GM12878 (cell line): ENCODE results near the gene PITPNM3. TPM values are rescaled to one million over a fixed set of nuclear protein-coding genes. Genes with fewer than 3 reads are reported as not detected.

ENCODE experiments used
- ATAC-seq: fragments of 200-7000 bp; cut with Tn5 transposase; 3 replicates; pipeline ENCODE4 v1.9.1; 2020; ENCODE audit warnings: mild to moderate bottlenecking, moderate library complexity
- BruUV-seq: library from RNA; stranded (reverse); fragments of 400-500 nt; replicated peaks from 2 replicates; lab custom pipeline; 2021; lab: Mats Ljungman, UMichigan
- CTCF ChIA-PET: fragments of 300-600 bp; sonication (Branson Sonifier 250); formaldehyde crosslinking; extraction: SDS; loops from one replicate; lab custom pipeline; 2021; ENCODE audit warnings: inconsistent platforms; lab: Yijun Ruan, JAX
- POLR2A ChIA-PET: fragments of 350-600 bp; formaldehyde crosslinking; extraction: SDS; loops from one replicate; lab custom pipeline; 2021; ENCODE audit warnings: inconsistent platforms; lab: Charles Lee
- RAD21 ChIA-PET: fragments of 300-600 bp; sonication (Branson Sonifier 250); formaldehyde crosslinking; loops from one replicate; lab custom pipeline; 2023; ENCODE audit warnings: antibody characterized with exemption; ENCODE audit not compliant: unreplicated experiment; lab: Charles Lee
- SMC1A ChIA-PET: fragments of 300-600 bp; sonication (Branson Sonifier 250); formaldehyde crosslinking; loops from one replicate; lab custom pipeline; 2023; ENCODE audit not compliant: unreplicated experiment, uncharacterized antibody; lab: Charles Lee
- DNase-seq: peaks from one replicate; pipeline ENCODE4 v3.0.0-alpha.2; 2011; ENCODE audit warnings: low read depth, low spot score
- FAIRE-seq: peaks from 3 replicates; lab custom pipeline; 2011; peaks lifted over from hg19 to GRCh38; lab: Jason Lieb, UNC
- H2AFZ ChIP-seq: 2 replicates; pipeline ENCODE4 v1.6.0; 2011; ENCODE audit warnings: low read depth, low read length, control low read depth; ENCODE audit not compliant: control insufficient read depth
- H3K27ac ChIP-seq: 2 replicates; pipeline ENCODE4 v1.5.1; 2011; ENCODE audit warnings: control low read depth; ENCODE audit not compliant: control insufficient read depth, insufficient read depth
- H3K27me3 ChIP-seq, 2 experiments: replicated peaks in 1 of 2; 2 replicates each; pipeline versions ENCODE4 v1.6.0 to v1.6.1; 2011; ENCODE audit warnings: low read length in 1 of 2; ENCODE audit not compliant: control insufficient read depth in 2 of 2, insufficient read depth in 2 of 2
- H3K36me3 ChIP-seq, 2 experiments: 2 replicates each; pipeline ENCODE4 v1.5.1; 2011; ENCODE audit warnings: low read length in 1 of 2; ENCODE audit not compliant: control insufficient read depth in 2 of 2, insufficient read depth in 2 of 2
- H3K4me1 ChIP-seq: 2 replicates; pipeline ENCODE4 v1.6.1; 2011; ENCODE audit warnings: mild to moderate bottlenecking, low read length, moderate library complexity, mixed read lengths; ENCODE audit not compliant: control insufficient read depth, insufficient read depth
- H3K4me2 ChIP-seq: 2 replicates; pipeline ENCODE4 v1.6.0; 2011; ENCODE audit warnings: control low read depth; ENCODE audit not compliant: control insufficient read depth, insufficient read depth
- H3K4me3 ChIP-seq: fragments of 200-600 bp; sonication (generic); 2 replicates; pipeline ENCODE4 v1.5.1; 2016
- H3K79me2 ChIP-seq: 2 replicates; pipeline ENCODE4 v1.6.0; 2011; ENCODE audit warnings: low read length; ENCODE audit not compliant: control insufficient read depth, insufficient read depth
- H3K9ac ChIP-seq: 2 replicates; pipeline ENCODE4 v1.8.0; 2011; ENCODE audit warnings: low read length, control low read depth, mixed read lengths; ENCODE audit not compliant: control insufficient read depth, insufficient read depth
- H3K9me3 ChIP-seq: replicated peaks from 3 replicates; pipeline ENCODE4 v1.5.1; 2011; ENCODE audit warnings: mild to moderate bottlenecking, low read length; ENCODE audit not compliant: control insufficient read depth, insufficient read depth
- H4K20me1 ChIP-seq: 2 replicates; pipeline ENCODE4 v1.6.0; 2011; ENCODE audit not compliant: control insufficient read depth, insufficient read depth
- BCLAF1 ChIP-seq: fragments of 450-650 bp; IDR thresholded peaks from 2 replicates; pipeline ENCODE4 v1.6.1; 2017; ENCODE audit warnings: antibody characterized with exemption, mild to moderate bottlenecking, moderate library complexity
- DPF2 ChIP-seq: fragments of 450-650 bp; IDR thresholded peaks from 2 replicates; pipeline ENCODE4 v1.6.1; 2017; ENCODE audit warnings: mild to moderate bottlenecking
- E2F4 ChIP-seq: IDR thresholded peaks from 2 replicates; pipeline ENCODE4 v1.6.1; 2012; ENCODE audit warnings: low read depth, low read length, improper control_type of control experiment
- IRF3 ChIP-seq: fragments of 450-650 bp; IDR thresholded peaks from 2 replicates; pipeline ENCODE4 v1.6.1; 2014; ENCODE audit warnings: mild to moderate bottlenecking
- PAX8 ChIP-seq: fragments of 450-650 bp; IDR thresholded peaks from 2 replicates; pipeline ENCODE4 v1.6.1; 2017; ENCODE audit warnings: mild to moderate bottlenecking, moderate library complexity
- RBBP5 ChIP-seq: fragments of 200-600 bp; sonication (generic); conservative IDR thresholded peaks from 2 replicates; pipeline ENCODE4 v1.6.1; 2016
- RUNX3 ChIP-seq: IDR thresholded peaks from 2 replicates; pipeline ENCODE4 v1.6.1; 2012; ENCODE audit warnings: low read length, inconsistent platforms
- SMAD1 ChIP-seq: fragments of 450-650 bp; IDR thresholded peaks from 2 replicates; pipeline ENCODE4 v1.6.1; 2018; ENCODE audit warnings: mild to moderate bottlenecking, low read depth; ENCODE audit not compliant: partially characterized antibody
- ZBED1 ChIP-seq: IDR thresholded peaks from 2 replicates; pipeline ENCODE4 v1.6.1; 2016; ENCODE audit warnings: borderline replicate concordance
- WGBS: methylation state at CpG from one replicate; pipeline ENCODE4 v1.1.6; 2016; ENCODE audit warnings: low lambda C conversion rate; ENCODE audit not compliant: insufficient replicate concordance, insufficient coverage; ENCODE audit errors: missing lambda C conversion rate; 5-methylcytosine and 5-hydroxymethylcytosine counted together
- in situ Hi-C: fragments of 300-500 bp; cut with MboI; formaldehyde crosslinking; loops from 9 replicates; pipeline ENCODE4 v1.14.3; 2018; ENCODE audit warnings: mixed read lengths
- intact Hi-C: fragments of 100-400 bp; cut with micrococcal nuclease; formaldehyde crosslinking; loops from one replicate; pipeline ENCODE4 v1.14.2; 2022; ENCODE audit not compliant: unreplicated experiment
- polyA plus RNA-seq, 11 experiments: library from polyadenylated mRNA; depleted of rRNA in 4 of 11; unstranded in 6 of 11; stranded (reverse) in 5 of 11; fragments of >200 nt; fragmentation: Nextera tagmentation in 4 of 11; fragmentation: Illumina TruSeq in 1 of 11; extraction: Ambion mirVana in 4 of 11; extraction: Trizol in 1 of 11; gene quantifications; 1 replicate in 1 of 11; 2 replicates in 10 of 11; pipeline versions ENCODE4 v1.2.1 to v1.2.3, GENCODE V29; 2011 to 2016; ENCODE audit warnings: inconsistent platforms in 2 of 11, missing spikeins in 2 of 11, low read depth in 1 of 11
- total RNA-seq, 4 experiments: library from RNA; depleted of rRNA in 3 of 4; stranded (reverse); fragments of >200 nt in 3 of 4; fragmentation: Illumina TruSeq in 1 of 4; extraction: Trizol in 1 of 4; gene quantifications; 2 replicates each; pipeline versions ENCODE4 v1.2.1 to v1.2.3, GENCODE V29; 2013 to 2021
- TF ChIP-seq, protein P1 (sequence below): fragments of 450-650 bp; IDR thresholded peaks from 2 replicates; pipeline ENCODE4 v1.6.1; 2017; ENCODE audit warnings: mild to moderate bottlenecking, low read depth, inconsistent platforms; ENCODE audit not compliant: poor library complexity, severe bottlenecking
- TF ChIP-seq, protein P2 (sequence below): fragments of 150-350 bp; IDR thresholded peaks from 2 replicates; pipeline ENCODE4 v1.6.1; 2014; ENCODE audit warnings: mild to moderate bottlenecking, low read depth, low read length

The PITPNM3 gene
- total and polyA plus RNA-seq, 10 of the 15 experiments (the other 5 are each of a cell fraction or from before 2014, with no cell fraction given): 0.02 to 0.49 (median 0.19) TPM; not detected in 1

DNA sequence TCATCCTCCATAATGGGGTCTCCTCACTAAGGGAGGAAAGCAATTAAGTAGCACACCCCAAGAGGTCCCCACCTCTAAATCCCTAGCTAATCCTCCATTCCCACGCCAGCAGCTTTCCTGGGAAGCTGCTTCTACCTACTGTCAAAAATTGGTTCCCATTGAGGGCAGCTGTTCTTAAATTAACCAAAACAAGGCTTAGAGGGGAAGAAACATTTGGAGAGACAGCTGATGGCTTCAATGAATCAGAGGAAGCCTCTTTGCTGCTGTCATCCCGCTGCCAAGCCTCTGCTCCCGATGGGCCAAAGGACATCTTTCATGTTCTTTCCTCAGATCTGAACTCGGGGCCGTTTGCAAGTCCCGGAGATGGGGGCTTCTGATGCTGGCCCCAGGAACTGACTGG, 148.1 kb downstream of the PITPNM3 start (continued):
- TF ChIP-seq, protein P1, sequence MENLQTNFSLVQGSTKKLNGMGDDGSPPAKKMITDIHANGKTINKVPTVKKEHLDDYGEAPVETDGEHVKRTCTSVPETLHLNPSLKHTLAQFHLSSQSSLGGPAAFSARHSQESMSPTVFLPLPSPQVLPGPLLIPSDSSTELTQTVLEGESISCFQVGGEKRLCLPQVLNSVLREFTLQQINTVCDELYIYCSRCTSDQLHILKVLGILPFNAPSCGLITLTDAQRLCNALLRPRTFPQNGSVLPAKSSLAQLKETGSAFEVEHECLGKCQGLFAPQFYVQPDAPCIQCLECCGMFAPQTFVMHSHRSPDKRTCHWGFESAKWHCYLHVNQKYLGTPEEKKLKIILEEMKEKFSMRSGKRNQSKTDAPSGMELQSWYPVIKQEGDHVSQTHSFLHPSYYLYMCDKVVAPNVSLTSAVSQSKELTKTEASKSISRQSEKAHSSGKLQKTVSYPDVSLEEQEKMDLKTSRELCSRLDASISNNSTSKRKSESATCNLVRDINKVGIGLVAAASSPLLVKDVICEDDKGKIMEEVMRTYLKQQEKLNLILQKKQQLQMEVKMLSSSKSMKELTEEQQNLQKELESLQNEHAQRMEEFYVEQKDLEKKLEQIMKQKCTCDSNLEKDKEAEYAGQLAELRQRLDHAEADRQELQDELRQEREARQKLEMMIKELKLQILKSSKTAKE: no peak

- in situ Hi-C loops: loop anchor here (25.0 kb wide), 1 partner anchor 690 kb away; no protein-coding TSS in a partner anchor
- ChIA-PET SMC1A (no interaction called here), RAD21 (no interaction called here), CTCF (no interaction called here), POLR2A (no interaction called here)
- no peak overlapping the region for H3K27ac ChIP-seq
- WGBS: 36% methylated on average over 6 of the region's 6 CpGs
- TF ChIP-seq RBBP5 (no peak), DPF2 (no peak), RUNX3 (no peak), PAX8 (no peak), IRF3 (no peak), E2F4 (no peak), ZBED1 (no peak), BCLAF1 (no peak), SMAD1 (no peak)
- TF ChIP-seq, protein P2, sequence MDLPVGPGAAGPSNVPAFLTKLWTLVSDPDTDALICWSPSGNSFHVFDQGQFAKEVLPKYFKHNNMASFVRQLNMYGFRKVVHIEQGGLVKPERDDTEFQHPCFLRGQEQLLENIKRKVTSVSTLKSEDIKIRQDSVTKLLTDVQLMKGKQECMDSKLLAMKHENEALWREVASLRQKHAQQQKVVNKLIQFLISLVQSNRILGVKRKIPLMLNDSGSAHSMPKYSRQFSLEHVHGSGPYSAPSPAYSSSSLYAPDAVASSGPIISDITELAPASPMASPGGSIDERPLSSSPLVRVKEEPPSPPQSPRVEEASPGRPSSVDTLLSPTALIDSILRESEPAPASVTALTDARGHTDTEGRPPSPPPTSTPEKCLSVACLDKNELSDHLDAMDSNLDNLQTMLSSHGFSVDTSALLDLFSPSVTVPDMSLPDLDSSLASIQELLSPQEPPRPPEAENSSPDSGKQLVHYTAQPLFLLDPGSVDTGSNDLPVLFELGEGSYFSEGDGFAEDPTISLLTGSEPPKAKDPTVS: no peak
- H3K27me3 ChIP-seq: no peaks in the 10 kb centered on the region; a peak in 2 of 4 replicates
- no peaks in the 10 kb centered on the region for H3K79me2 ChIP-seq
- ATAC-seq (no peak), DNase-seq (no peak), FAIRE-seq (no peak)
- no peak overlapping the region for H3K4me2 ChIP-seq
- no peak overlapping the region for H2AFZ ChIP-seq
- no peaks in the 10 kb centered on the region for H4K20me1 ChIP-seq
- intact Hi-C loops: no loop called here
- no peak overlapping the region for H3K4me3 ChIP-seq
- no peaks in the 10 kb centered on the region for H3K36me3 ChIP-seq
- no TSS peak for BruUV-seq
- H3K9ac ChIP-seq: no peak overlapping the region
- H3K9me3 ChIP-seq: no peaks in the 10 kb centered on the region
- no peaks in the 10 kb centered on the region for H3K4me1 ChIP-seq
Observed at GRCh38 chr17:6402258-6402657, 154.1 kb downstream of the PITPNM3 start.
